B cell (primary cell): ENCODE measurements around the gene ZNF324. TPM values are rescaled to one million over a fixed set of nuclear protein-coding genes. Genes with fewer than 3 reads are reported as not detected.

Source experiments
- ATAC-seq: fragments of 200-7000 bp; cut with Tn5 transposase; one replicate; pipeline ENCODE4 v1.10.0; 2021; ENCODE audit warnings: low read depth, mild to moderate bottlenecking, moderate number of reproducible peaks, moderate library complexity
- CTCF ChIA-PET: fragments of 350-600 bp; sonication (Branson Sonifier 250); formaldehyde crosslinking; loops from one replicate; lab custom pipeline; 2021; ENCODE audit warnings: antibody characterized with exemption, inconsistent platforms; lab: Charles Lee
- POLR2A ChIA-PET: fragments of 350-600 bp; sonication (Branson Sonifier 250); formaldehyde crosslinking; loops from one replicate; lab custom pipeline; 2021; ENCODE audit warnings: antibody characterized with exemption; lab: Charles Lee
- DNase-seq: peaks from one replicate; pipeline ENCODE4 v3.0.0; 2013
- H2AFZ ChIP-seq: 2 replicates; pipeline ENCODE4 v1.6.1; 2012; ENCODE audit warnings: mild to moderate bottlenecking, low read depth, low read length; ENCODE audit not compliant: insufficient read depth, poor library complexity, severe bottlenecking
- H3K27ac ChIP-seq, 2 donors: 1 replicate in 1 of 2; 2 replicates in 1 of 2; pipeline ENCODE4 v1.5.1; 2012 to 2013; ENCODE audit warnings: low read length in 2 of 2, mild to moderate bottlenecking in 2 of 2, moderate library complexity in 1 of 2
- H3K27me3 ChIP-seq, 4 experiments: fragments of 200-600 bp in 1 of 4; sonication (generic) in 1 of 4; replicated peaks in 1 of 4; 1 replicate in 2 of 4; 2 replicates in 2 of 4; pipeline versions ENCODE4 v1.6.1 to v1.7.0; 2013 to 2016; ENCODE audit warnings: low read length in 3 of 4, mild to moderate bottlenecking in 2 of 4, mixed read lengths in 1 of 4, moderate library complexity in 1 of 4; ENCODE audit not compliant: insufficient read depth in 4 of 4, control insufficient read depth in 3 of 4; ENCODE audit errors: control extremely low read depth in 1 of 4
- H3K36me3 ChIP-seq, 2 experiments: replicated peaks in 1 of 2; 1 replicate in 1 of 2; 2 replicates in 1 of 2; pipeline versions ENCODE4 v1.6.1 to v1.7.1; 2013; ENCODE audit warnings: low read length in 1 of 2; ENCODE audit not compliant: insufficient read depth in 2 of 2, control insufficient read depth in 1 of 2; ENCODE audit errors: control extremely low read depth in 1 of 2, extremely low read depth in 1 of 2
- H3K4me1 ChIP-seq, 2 donors: fragments of 200-600 bp in 1 of 2; sonication (generic) in 1 of 2; 1 replicate in 1 of 2; 2 replicates in 1 of 2; pipeline versions ENCODE4 v1.5.1 to v1.6.1; 2013 to 2017; ENCODE audit warnings: low read length in 2 of 2; ENCODE audit not compliant: control insufficient read depth in 2 of 2, insufficient read depth in 2 of 2
- H3K4me2 ChIP-seq: replicated peaks from 2 replicates; pipeline ENCODE3; 2012; ENCODE audit warnings: mild to moderate bottlenecking, low read depth, low read length; ENCODE audit not compliant: poor library complexity, severe bottlenecking
- H3K4me3 ChIP-seq, 5 experiments: fragments of 200-600 bp in 1 of 5; sonication (generic) in 1 of 5; 1 replicate in 3 of 5; 2 replicates in 2 of 5; pipeline versions ENCODE4 v1.5.1 to v1.7.0; 2011 to 2016; ENCODE audit warnings: low read length in 4 of 5, mild to moderate bottlenecking in 4 of 5, low read depth in 2 of 5, control low read depth in 1 of 5, moderate library complexity in 1 of 5; ENCODE audit not compliant: insufficient read depth in 1 of 5; ENCODE audit errors: control extremely low read depth in 1 of 5, extremely low read depth in 1 of 5
- H3K79me2 ChIP-seq: fragments of 200-600 bp; sonication (generic); one replicate; pipeline ENCODE4 v1.6.0; 2016; ENCODE audit warnings: low read length; ENCODE audit not compliant: control insufficient read depth, insufficient read depth
- H3K9ac ChIP-seq: fragments of 200-600 bp; sonication (generic); 2 replicates; pipeline ENCODE4 v1.6.1; 2017; ENCODE audit warnings: mild to moderate bottlenecking, low read length, moderate library complexity
- H3K9me3 ChIP-seq, 3 donors: one replicate each; pipeline versions ENCODE4 v1.6.1 to v1.7.1; 2013; ENCODE audit warnings: low read length in 2 of 3; ENCODE audit not compliant: control insufficient read depth in 2 of 3, insufficient read depth in 1 of 3; ENCODE audit errors: control extremely low read depth in 1 of 3
- H4K20me1 ChIP-seq: 2 replicates; pipeline ENCODE4 v1.6.0; 2012; ENCODE audit warnings: mild to moderate bottlenecking, low read length; ENCODE audit not compliant: insufficient read depth, control insufficient read depth, poor library complexity, severe bottlenecking
- H3K27ac Mint-ChIP-seq: one replicate; pipeline ENCODE4 v1.8.0; 2021; ENCODE audit warnings: mixed read lengths
- H3K27me3 Mint-ChIP-seq: one replicate; pipeline ENCODE4 v1.8.0; 2021; ENCODE audit warnings: mixed read lengths
- H3K4me1 Mint-ChIP-seq: one replicate; pipeline ENCODE4 v1.8.0; 2021; ENCODE audit warnings: mixed read lengths
- H3K4me3 Mint-ChIP-seq: one replicate; pipeline ENCODE4 v1.8.0; 2021; ENCODE audit warnings: mixed read lengths
- H3K9me3 Mint-ChIP-seq: one replicate; pipeline ENCODE4 v1.8.0; 2022; ENCODE audit warnings: mixed read lengths; ENCODE audit not compliant: insufficient read depth
- EZH2 ChIP-seq: IDR thresholded peaks from 2 replicates; pipeline ENCODE4 v1.6.1; 2012; ENCODE audit warnings: borderline replicate concordance, low read depth, mild to moderate bottlenecking, moderate library complexity, low read length; ENCODE audit not compliant: insufficient read depth, poor library complexity, severe bottlenecking
- WGBS: methylation state at CpG from one replicate; pipeline ENCODE4 v1.1.5; 2013; ENCODE audit warnings: missing lambda C conversion rate; ENCODE audit not compliant: insufficient coverage; 5-methylcytosine and 5-hydroxymethylcytosine counted together
- intact Hi-C: fragments of 100-400 bp; cut with micrococcal nuclease; formaldehyde crosslinking; loops from one replicate; pipeline ENCODE4 v1.10.0; 2022
- polyA plus RNA-seq: library from polyadenylated mRNA; depleted of rRNA; stranded (reverse); fragments of >200 nt; gene quantifications from 2 replicates; pipeline ENCODE4 v1.2.3, GENCODE V29; 2012
- total RNA-seq, 2 donors: library from RNA; stranded (reverse); fragments of 120-200 nt in 1 of 2; gene quantifications; 1 replicate in 1 of 2; 2 replicates in 1 of 2; pipeline versions ENCODE4 v1.2.3 to v1.2.4, GENCODE V29; 2013 to 2022
- TF ChIP-seq, protein P1 (sequence below): fragments of 200-600 bp; IDR thresholded peaks from one replicate; pipeline ENCODE4 v1.8.0; 2022; ENCODE audit warnings: antibody characterized with exemption, mild to moderate bottlenecking

Gene ZNF324
- total and polyA plus RNA-seq, 2 donors (not counting 1 experiment from before 2014, with no cell fraction given): 12.8 to 21.0 TPM

DNA sequence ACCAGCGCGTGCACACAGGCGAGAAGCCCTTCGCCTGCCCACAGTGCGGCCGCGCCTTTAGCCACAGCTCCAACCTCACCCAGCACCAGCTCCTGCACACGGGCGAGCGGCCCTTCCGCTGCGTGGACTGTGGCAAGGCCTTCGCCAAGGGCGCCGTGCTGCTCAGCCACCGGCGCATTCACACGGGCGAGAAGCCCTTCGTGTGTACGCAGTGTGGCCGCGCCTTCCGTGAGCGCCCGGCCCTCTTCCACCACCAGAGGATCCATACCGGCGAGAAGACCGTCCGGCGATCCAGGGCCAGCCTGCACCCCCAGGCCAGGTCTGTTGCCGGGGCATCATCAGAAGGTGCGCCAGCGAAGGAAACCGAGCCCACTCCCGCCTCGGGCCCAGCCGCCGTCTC is 4.9 kb downstream of the ZNF324 start:
- POLR2A ChIA-PET: no interaction called here
- no peak for ATAC-seq
- TF ChIP-seq, protein P1, sequence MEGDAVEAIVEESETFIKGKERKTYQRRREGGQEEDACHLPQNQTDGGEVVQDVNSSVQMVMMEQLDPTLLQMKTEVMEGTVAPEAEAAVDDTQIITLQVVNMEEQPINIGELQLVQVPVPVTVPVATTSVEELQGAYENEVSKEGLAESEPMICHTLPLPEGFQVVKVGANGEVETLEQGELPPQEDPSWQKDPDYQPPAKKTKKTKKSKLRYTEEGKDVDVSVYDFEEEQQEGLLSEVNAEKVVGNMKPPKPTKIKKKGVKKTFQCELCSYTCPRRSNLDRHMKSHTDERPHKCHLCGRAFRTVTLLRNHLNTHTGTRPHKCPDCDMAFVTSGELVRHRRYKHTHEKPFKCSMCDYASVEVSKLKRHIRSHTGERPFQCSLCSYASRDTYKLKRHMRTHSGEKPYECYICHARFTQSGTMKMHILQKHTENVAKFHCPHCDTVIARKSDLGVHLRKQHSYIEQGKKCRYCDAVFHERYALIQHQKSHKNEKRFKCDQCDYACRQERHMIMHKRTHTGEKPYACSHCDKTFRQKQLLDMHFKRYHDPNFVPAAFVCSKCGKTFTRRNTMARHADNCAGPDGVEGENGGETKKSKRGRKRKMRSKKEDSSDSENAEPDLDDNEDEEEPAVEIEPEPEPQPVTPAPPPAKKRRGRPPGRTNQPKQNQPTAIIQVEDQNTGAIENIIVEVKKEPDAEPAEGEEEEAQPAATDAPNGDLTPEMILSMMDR: no peak
- TF ChIP-seq EZH2: no peak

DNA sequence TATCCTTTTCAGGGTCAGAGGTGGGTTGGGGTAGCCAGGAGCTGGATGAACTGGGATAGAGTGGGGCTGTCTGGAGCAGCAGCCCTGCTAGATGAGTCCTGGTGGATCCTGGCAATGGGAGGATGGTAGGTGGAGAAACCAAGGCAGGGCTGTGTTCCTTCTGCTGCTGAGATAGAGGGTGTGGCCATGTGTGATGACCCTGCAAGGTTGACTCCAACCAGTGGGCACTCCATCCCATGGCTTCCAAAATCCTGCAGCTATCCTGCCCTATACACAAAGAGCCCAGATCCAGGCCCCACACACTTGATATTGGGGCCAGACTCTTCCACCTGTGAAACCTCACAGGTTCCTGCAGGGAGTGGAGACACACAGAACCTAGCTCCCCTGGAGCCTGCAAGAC is 6.9 kb downstream of the ZNF324 start:
- Histone ChIP-seq H3K9me3 (no peaks in the 10 kb centered on the region), H2AFZ (no peak overlapping the region), H3K4me2 (no peak overlapping the region), H3K4me3 (no peak overlapping the region), H3K36me3 (peaks cover 4 to 14% of the 10 kb centered on the region in 2 experiments), H3K9ac (no peak overlapping the region), H3K79me2 (peaks cover 7% of the 10 kb centered on the region), H3K27me3 (no peaks in the 10 kb centered on the region), H3K4me1 (peaks cover 14 to 18% of the 10 kb centered on the region in 2 donors), H4K20me1 (no peaks in the 10 kb centered on the region), H3K27ac (no peak overlapping the region)
- intact Hi-C loops: no loop called here
- Mint-ChIP-seq H3K4me1 (peaks cover 23% of the 10 kb centered on the region), H3K27ac (no peak overlapping the region), H3K9me3 (no peaks in the 10 kb centered on the region), H3K27me3 (no peaks in the 10 kb centered on the region), H3K4me3 (peak overlapping the region; percentile 98)
- ATAC-seq: no peak
- no peak for DNase-seq
- CTCF ChIA-PET: interaction anchor here (1.4 kb wide), 1 partner anchor 108 kb away, joined by 3 read pairs; no protein-coding TSS in a partner anchor
- TF ChIP-seq, protein P1: no peak
- TF ChIP-seq EZH2: no peak
- POLR2A ChIA-PET: no interaction called here

More for the DNA sequence above, 4.9 kb downstream of the ZNF324 start:
- no peak overlapping the region for H3K9ac ChIP-seq
- no peak overlapping the region for H2AFZ ChIP-seq
- H3K27me3 ChIP-seq: no peaks in the 10 kb centered on the region
- CTCF ChIA-PET: no interaction called here
- peaks cover 4% of the 10 kb centered on the region for H4K20me1 ChIP-seq
- Mint-ChIP-seq H3K4me1 (peaks cover 33% of the 10 kb centered on the region), H3K4me3 (no peak overlapping the region), H3K9me3 (no peaks in the 10 kb centered on the region), H3K27me3 (no peaks in the 10 kb centered on the region), H3K27ac (no peak overlapping the region)
- no peak overlapping the region for H3K4me2 ChIP-seq
- peaks cover 14 to 28% of the 10 kb centered on the region in 2 donors for H3K4me1 ChIP-seq
- H3K79me2 ChIP-seq: peaks cover 24% of the 10 kb centered on the region
- no peaks in the 10 kb centered on the region for H3K9me3 ChIP-seq
- H3K4me3 ChIP-seq: no peak overlapping the region
- no peak for DNase-seq
- H3K36me3 ChIP-seq: peaks cover 4 to 14% of the 10 kb centered on the region in 2 experiments
- no peak overlapping the region for H3K27ac ChIP-seq
- WGBS: 98% methylated on average over 39 of the region's 39 CpGs
- intact Hi-C loops: no loop called here
